HepG2 (cell line): ENCODE data around the gene DDRGK1. TPM values are rescaled to one million over a fixed set of nuclear protein-coding genes. Genes with fewer than 3 reads are reported as not detected.

Experiments
- EED ChIP-seq: sonication (generic); formaldehyde crosslinking; IDR thresholded peaks from 2 replicates; pipeline ENCODE4 v1.5.0; 2020; ENCODE audit warnings: mild to moderate bottlenecking, missing genetic modification reagents
- ETV6 ChIP-seq: sonication (generic); formaldehyde crosslinking; conservative IDR thresholded peaks from 2 replicates; pipeline ENCODE4 v1.4.0; 2020; ENCODE audit warnings: missing genetic modification reagents
- FOXA3 ChIP-seq: IDR thresholded peaks from 2 replicates; pipeline ENCODE4 v1.6.1; 2016; ENCODE audit warnings: missing genetic modification reagents, missing compliant biosample characterization
- GTF2F1 ChIP-seq: fragments of 150-350 bp; IDR thresholded peaks from 2 replicates; pipeline ENCODE4 v1.6.1; 2014; ENCODE audit warnings: low read length
- LCORL ChIP-seq, 2 experiments: fragments of 450-650 bp in 1 of 2; sonication (generic) in 1 of 2; formaldehyde crosslinking in 1 of 2; IDR thresholded peaks; 2 replicates each; pipeline versions ENCODE4 v1.5.0 to v1.6.1; 2017 to 2020; ENCODE audit warnings: antibody characterized with exemption in 1 of 2, missing genetic modification reagents in 1 of 2
- NKX3-1 ChIP-seq: sonication (generic); formaldehyde crosslinking; IDR thresholded peaks from 2 replicates; pipeline ENCODE4 v1.5.0; 2020; ENCODE audit warnings: missing genetic modification reagents
- RFX1 ChIP-seq: fragments of 450-650 bp; IDR thresholded peaks from 2 replicates; pipeline ENCODE4 v1.6.1; 2017
- SIN3A ChIP-seq: IDR thresholded peaks from 2 replicates; pipeline ENCODE4 v1.6.1; 2011; ENCODE audit warnings: low read depth, mild to moderate bottlenecking, control low read depth, low read length, borderline replicate concordance
- ZFP90 ChIP-seq: sonication (generic); formaldehyde crosslinking; IDR thresholded peaks from 2 replicates; pipeline ENCODE4 v1.8.0; 2022; ENCODE audit warnings: missing genetic modification reagents, mild to moderate bottlenecking, inconsistent platforms, borderline replicate concordance
- ZKSCAN8 ChIP-seq: IDR thresholded peaks from 2 replicates; pipeline ENCODE4 v1.6.1; 2016; ENCODE audit warnings: borderline replicate concordance, missing genetic modification reagents, missing compliant biosample characterization
- ZNF33B ChIP-seq: sonication (generic); formaldehyde crosslinking; IDR thresholded peaks from 2 replicates; pipeline ENCODE4 v1.5.1; 2020; ENCODE audit warnings: mild to moderate bottlenecking, missing genetic modification reagents
- ZNF44 ChIP-seq: sonication (generic); formaldehyde crosslinking; IDR thresholded peaks from 2 replicates; pipeline ENCODE4 v1.5.1; 2020; ENCODE audit warnings: mild to moderate bottlenecking, missing genetic modification reagents
- ZNF550 ChIP-seq: sonication (generic); formaldehyde crosslinking; IDR thresholded peaks from 2 replicates; pipeline ENCODE4 v1.4.0; 2020; ENCODE audit warnings: mild to moderate bottlenecking, missing genetic modification reagents, borderline replicate concordance
- ZNF615 ChIP-seq: sonication (generic); formaldehyde crosslinking; IDR thresholded peaks from 2 replicates; pipeline ENCODE4 v1.5.0; 2020; ENCODE audit warnings: mild to moderate bottlenecking, missing genetic modification reagents, borderline replicate concordance
- ZNF768 ChIP-seq: sonication (generic); formaldehyde crosslinking; IDR thresholded peaks from 2 replicates; pipeline ENCODE4 v1.4.0; 2020; ENCODE audit warnings: missing genetic modification reagents
- ZNF776 ChIP-seq: sonication (generic); formaldehyde crosslinking; IDR thresholded peaks from 2 replicates; pipeline ENCODE4 v1.4.0; 2020; ENCODE audit warnings: mild to moderate bottlenecking, missing genetic modification reagents
- polyA plus RNA-seq, 8 experiments: library from polyadenylated mRNA; depleted of rRNA in 3 of 8; stranded (reverse) in 7 of 8; unstranded in 1 of 8; fragments of >200 nt; fragmentation: Illumina TruSeq in 4 of 8; extraction: Trizol in 4 of 8; gene quantifications; 2 replicates each; pipeline versions ENCODE4 v1.2.1 to v1.2.3, GENCODE V29; 2011 to 2016; ENCODE audit warnings: low read depth in 4 of 8, missing spikeins in 1 of 8, mixed read lengths in 1 of 8; ENCODE audit not compliant: insufficient read depth in 1 of 8
- total RNA-seq, 5 experiments: library from RNA; depleted of rRNA; stranded (reverse); fragments of >200 nt; fragmentation: Illumina TruSeq; extraction: Trizol; gene quantifications; 2 replicates each; pipeline ENCODE4 v1.2.3, GENCODE V29; 2016; ENCODE audit warnings: low read depth in 1 of 5
- TF ChIP-seq, protein P1 (sequence below): sonication (generic); formaldehyde crosslinking; IDR thresholded peaks from 2 replicates; pipeline ENCODE4 v1.5.0; 2020; ENCODE audit warnings: missing genetic modification reagents
- TF ChIP-seq, protein P2 (sequence below): IDR thresholded peaks from 2 replicates; pipeline ENCODE4 v1.6.1; 2016
- TF ChIP-seq, protein P3 (sequence below): sonication (generic); formaldehyde crosslinking; IDR thresholded peaks from 2 replicates; pipeline ENCODE4 v1.4.0; 2020; ENCODE audit warnings: mild to moderate bottlenecking, missing genetic modification reagents
- TF ChIP-seq, protein P4 (sequence below): sonication (generic); formaldehyde crosslinking; IDR thresholded peaks from 2 replicates; pipeline ENCODE4 v1.4.0; 2020; ENCODE audit warnings: mild to moderate bottlenecking, missing genetic modification reagents

DDRGK1 gene
- total and polyA plus RNA-seq, 2 of the 13 experiments (the other 11 are each of a cell fraction or from before 2014, with no cell fraction given), result 96.7 to 149 TPM

DNA sequence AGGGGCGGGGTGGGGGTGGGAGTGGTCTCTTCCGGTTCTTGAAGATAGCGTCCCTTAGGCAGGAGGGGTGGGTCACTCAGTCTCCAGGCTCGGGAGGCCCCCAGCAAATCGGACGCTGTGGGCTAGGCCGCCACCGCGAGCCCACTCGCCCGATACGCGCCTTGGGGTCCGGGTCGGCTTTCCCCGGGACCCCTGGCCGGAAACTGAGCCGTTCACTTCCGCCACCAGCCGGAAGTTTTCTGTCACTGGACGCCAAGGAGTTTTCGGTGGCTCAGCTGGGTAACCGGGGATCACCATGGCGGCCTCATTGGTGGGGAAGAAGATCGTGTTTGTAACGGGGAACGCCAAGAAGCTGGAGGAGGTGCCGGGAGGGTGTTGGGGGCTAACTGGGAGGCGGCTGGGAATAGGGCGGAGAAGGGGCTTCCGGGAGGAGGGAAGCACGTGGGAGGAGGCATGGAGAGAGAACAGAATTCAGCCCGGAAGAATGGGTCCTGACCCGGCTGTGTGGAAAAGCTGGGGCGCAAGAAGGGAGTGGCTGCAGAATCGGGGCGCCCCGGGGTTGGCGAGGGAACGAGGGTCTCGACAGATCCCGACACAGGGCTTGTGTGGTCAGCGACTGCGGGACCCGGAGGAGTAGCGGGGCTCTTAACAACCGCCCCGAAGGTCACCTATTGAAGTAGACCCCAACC lies 4.9 kb upstream of the DDRGK1 start, which contains the start of gene ITPA (continued):
- TF ChIP-seq, protein P1, sequence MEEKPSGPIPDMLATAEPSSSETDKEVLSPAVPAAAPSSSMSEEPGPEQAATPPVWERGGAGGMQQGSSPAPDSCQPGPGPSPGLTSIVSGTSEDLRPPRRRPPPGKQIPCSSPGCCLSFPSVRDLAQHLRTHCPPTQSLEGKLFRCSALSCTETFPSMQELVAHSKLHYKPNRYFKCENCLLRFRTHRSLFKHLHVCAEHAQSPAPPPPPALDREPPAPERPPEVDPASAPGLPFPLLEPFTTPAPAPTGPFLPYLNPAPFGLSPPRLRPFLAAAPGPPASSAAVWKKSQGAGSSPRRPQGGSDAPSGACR (CRISPR knock-in tag), result no peak
- no peak for TF ChIP-seq RFX1
- TF ChIP-seq, protein P2, sequence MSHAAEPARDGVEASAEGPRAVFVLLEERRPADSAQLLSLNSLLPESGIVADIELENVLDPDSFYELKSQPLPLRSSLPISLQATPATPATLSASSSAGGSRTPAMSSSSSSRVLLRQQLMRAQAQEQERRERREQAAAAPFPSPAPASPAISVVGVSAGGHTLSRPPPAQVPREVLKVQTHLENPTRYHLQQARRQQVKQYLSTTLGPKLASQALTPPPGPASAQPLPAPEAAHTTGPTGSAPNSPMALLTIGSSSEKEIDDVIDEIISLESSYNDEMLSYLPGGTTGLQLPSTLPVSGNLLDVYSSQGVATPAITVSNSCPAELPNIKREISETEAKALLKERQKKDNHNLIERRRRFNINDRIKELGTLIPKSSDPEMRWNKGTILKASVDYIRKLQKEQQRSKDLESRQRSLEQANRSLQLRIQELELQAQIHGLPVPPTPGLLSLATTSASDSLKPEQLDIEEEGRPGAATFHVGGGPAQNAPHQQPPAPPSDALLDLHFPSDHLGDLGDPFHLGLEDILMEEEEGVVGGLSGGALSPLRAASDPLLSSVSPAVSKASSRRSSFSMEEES (CRISPR knock-in tag), result peak; percentile 59; the same call in 1 of the 2 replicates
- peak; percentile 97 for TF ChIP-seq ETV6 (CRISPR knock-in tag)
- TF ChIP-seq ZNF44 (CRISPR knock-in tag), result peak; percentile 12; the same call in 1 of the 2 replicates
- peak; percentile 94 for TF ChIP-seq SIN3A
- no peak for TF ChIP-seq NKX3-1 (CRISPR knock-in tag)
- peak; percentile 76 for TF ChIP-seq ZNF768 (CRISPR knock-in tag)
- no peak for TF ChIP-seq GTF2F1
- peak; percentile 72; the same call in 1 of the 2 replicates for TF ChIP-seq ZFP90
- 0 out of 2 replicates have a peak, but pooled peaks have one; percentile 6 for TF ChIP-seq ZNF550
- TF ChIP-seq FOXA3 (CRISPR knock-in tag), result peak; percentile 42
- TF ChIP-seq, protein P3, sequence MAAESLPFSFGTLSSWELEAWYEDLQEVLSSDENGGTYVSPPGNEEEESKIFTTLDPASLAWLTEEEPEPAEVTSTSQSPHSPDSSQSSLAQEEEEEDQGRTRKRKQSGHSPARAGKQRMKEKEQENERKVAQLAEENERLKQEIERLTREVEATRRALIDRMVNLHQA (CRISPR knock-in tag), result no peak
- 0 out of 2 replicates have a peak, but pooled peaks have one; percentile 68 for TF ChIP-seq ZNF33B (CRISPR knock-in tag)
- TF ChIP-seq LCORL (IDR thresholded peaks at IDR 0.05), result no peak
- no peak; the same call in 1 of the 2 replicates for TF ChIP-seq LCORL (CRISPR knock-in tag; IDR thresholded peaks at IDR 0.05)
- no peak for TF ChIP-seq ZKSCAN8 (CRISPR knock-in tag)
- no peak for TF ChIP-seq ZNF776 (CRISPR knock-in tag)
- TF ChIP-seq EED (CRISPR knock-in tag), result no peak
- TF ChIP-seq, protein P4, sequence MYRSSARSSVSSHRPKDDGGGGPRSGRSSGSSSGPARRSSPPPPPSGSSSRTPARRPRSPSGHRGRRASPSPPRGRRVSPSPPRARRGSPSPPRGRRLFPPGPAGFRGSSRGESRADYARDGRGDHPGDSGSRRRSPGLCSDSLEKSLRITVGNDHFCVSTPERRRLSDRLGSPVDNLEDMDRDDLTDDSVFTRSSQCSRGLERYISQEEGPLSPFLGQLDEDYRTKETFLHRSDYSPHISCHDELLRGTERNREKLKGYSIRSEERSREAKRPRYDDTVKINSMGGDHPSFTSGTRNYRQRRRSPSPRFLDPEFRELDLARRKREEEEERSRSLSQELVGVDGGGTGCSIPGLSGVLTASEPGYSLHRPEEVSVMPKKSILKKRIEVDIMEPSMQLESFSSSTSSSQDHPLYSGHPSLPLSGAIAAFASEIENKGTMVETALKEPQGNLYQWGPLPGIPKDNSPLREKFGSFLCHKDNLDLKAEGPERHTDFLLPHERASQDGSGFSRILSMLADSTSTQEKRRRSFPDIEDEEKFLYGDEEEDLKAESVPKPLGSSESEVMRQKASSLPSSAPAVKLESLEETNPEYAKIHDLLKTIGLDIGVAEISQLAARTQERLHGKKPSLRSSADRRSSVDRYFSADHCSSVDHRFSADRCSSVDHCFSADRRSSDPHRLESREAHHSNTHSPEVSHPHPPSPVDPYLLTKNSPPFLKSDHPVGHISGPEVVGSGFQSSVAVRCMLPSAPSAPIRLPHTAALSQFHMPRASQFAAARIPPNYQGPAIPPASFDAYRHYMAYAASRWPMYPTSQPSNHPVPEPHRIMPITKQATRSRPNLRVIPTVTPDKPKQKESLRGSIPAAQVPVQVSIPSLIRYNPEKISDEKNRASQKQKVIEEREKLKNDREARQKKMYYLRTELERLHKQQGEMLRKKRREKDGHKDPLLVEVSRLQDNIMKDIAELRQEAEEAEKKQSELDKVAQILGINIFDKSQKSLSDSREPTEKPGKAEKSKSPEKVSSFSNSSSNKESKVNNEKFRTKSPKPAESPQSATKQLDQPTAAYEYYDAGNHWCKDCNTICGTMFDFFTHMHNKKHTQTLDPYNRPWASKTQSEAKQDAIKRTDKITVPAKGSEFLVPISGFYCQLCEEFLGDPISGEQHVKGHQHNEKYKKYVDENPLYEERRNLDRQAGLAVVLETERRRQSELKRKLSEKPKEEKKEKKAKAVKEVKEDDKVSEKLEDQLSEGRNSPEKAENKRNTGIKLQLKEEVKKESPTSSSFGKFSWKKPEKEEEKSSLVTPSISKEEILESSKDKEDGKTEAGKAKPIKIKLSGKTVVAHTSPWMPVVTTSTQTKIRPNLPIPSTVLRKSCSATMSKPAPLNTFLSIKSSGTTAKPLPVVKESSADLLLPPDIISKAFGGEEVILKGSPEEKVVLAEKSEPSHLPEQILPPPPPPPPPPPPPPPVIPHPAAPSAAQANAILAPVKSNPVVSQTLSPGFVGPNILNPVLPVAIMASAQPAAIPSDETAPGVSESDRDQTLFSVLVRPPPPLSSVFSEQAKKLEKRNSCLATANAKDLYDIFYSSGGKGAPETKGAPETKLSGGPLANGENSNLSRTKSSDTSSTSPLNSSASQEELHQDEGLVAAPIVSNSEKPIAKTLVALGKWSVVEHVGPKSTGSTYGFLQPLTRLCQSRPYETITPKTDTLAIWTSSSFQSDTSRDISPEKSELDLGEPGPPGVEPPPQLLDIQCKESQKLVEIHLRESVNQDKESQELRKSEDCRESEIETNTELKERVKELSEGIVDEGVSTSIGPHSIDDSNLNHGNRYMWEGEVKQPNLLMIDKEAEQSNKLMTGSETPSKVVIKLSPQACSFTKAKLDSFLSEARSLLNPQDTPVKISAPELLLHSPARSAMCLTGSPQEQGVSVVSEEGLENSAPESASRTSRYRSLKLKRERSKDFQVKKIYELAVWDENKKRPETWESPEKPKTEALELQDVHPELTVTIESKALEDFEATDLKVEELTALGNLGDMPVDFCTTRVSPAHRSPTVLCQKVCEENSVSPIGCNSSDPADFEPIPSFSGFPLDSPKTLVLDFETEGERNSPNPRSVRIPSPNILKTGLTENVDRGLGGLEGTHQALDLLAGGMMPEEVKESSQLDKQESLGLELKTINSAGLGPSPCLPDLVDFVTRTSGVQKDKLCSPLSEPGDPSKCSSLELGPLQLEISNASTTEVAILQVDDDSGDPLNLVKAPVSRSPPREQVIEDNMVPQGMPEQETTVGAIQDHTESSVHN, result no peak; the same call in 1 of the 2 replicates
- peak; percentile 97 for TF ChIP-seq ZNF615 (CRISPR knock-in tag)
